Endothelial cell (in vitro differentiated cells): Measurements from ENCODE around the gene KCNAB2. TPM values are rescaled to one million over a fixed set of nuclear protein-coding genes. Genes with fewer than 3 reads are reported as not detected.

ENCODE experiments used
- DNase-seq: peaks from one replicate; pipeline ENCODE4 v3.0.0; 2021; ENCODE audit warnings: low spot score
- H3K27ac Mint-ChIP-seq: one replicate; pipeline ENCODE4 v1.8.0; 2021; ENCODE audit warnings: mixed read lengths, inconsistent platforms; ENCODE audit not compliant: unreplicated experiment
- H3K27me3 Mint-ChIP-seq: one replicate; pipeline ENCODE4 v1.8.0; 2021; ENCODE audit warnings: mild to moderate bottlenecking, moderate library complexity, mixed read lengths, inconsistent platforms; ENCODE audit not compliant: unreplicated experiment
- H3K36me3 Mint-ChIP-seq: one replicate; pipeline ENCODE4 v1.8.0; 2021; ENCODE audit warnings: mild to moderate bottlenecking, low read depth, mixed read lengths, inconsistent platforms; ENCODE audit not compliant: unreplicated experiment
- H3K4me1 Mint-ChIP-seq: one replicate; pipeline ENCODE4 v1.8.0; 2021; ENCODE audit warnings: mild to moderate bottlenecking, mixed read lengths, inconsistent platforms; ENCODE audit not compliant: unreplicated experiment
- H3K4me3 Mint-ChIP-seq: one replicate; pipeline ENCODE4 v1.8.0; 2021; ENCODE audit warnings: mild to moderate bottlenecking, mixed read lengths, inconsistent platforms; ENCODE audit not compliant: unreplicated experiment
- H3K9me3 Mint-ChIP-seq: one replicate; pipeline ENCODE4 v1.8.0; 2021; ENCODE audit warnings: mixed read lengths, inconsistent platforms; ENCODE audit not compliant: unreplicated experiment
- CTCF ChIP-seq: fragments of 200-600 bp; sonication (generic); IDR thresholded peaks from one replicate; pipeline ENCODE4 v1.5.0; 2021; ENCODE audit warnings: antibody characterized with exemption; ENCODE audit not compliant: unreplicated experiment
- total RNA-seq: library from RNA; stranded (reverse); fragmentation: NEBNext Ultra II Directional; extraction: Animal tissue kit (Norgen Biotek cat#: 25700); gene quantifications from one replicate; pipeline ENCODE4 v1.2.1, GENCODE V29; 2021; ENCODE audit not compliant: unreplicated experiment

The KCNAB2 gene
- total RNA-seq, 1 donor from 2014 or later: 4.1 TPM

DNA sequence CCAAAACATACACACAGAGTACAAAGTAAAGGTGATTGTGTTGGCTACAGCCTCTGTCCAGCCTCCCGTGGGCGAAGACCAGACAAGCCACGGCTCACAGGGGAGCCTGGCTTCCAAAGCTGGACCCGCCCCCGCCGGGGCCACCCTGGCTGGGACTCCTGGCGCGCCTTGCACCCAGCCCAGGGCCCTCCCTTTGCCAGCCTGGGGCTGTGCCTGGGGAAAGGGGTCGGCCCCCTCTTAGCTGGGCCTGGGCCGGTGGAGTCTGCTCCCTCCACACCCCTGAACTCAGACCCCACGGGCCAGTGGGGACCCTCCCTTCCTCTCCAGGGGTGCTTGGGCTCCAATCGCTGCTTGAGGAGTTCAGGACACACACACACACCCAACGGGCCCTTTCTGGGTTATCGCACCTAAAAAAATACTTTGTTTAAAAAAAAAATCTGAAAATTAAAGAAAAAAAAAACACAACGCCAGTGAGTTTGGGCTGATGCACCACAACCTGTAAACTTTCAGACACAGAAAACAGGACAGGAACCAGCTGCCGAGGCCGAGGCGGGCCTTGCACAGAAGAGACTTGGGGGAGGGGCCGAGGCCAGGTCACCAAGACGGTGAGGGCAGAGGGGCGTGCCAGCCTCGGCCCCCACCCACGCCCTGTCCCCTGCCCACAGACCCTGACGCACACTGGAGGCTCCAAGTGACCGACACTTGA lies 56.3 kb downstream of the KCNAB2 start:
- DNase-seq: no peak
- no peaks in the 10 kb centered on the region for H3K4me1 Mint-ChIP-seq
- H3K36me3 Mint-ChIP-seq: peaks cover 4% of the 10 kb centered on the region
- no peaks in the 10 kb centered on the region for H3K9me3 Mint-ChIP-seq
- H3K27me3 Mint-ChIP-seq: peaks cover 10% of the 10 kb centered on the region
- H3K4me3 Mint-ChIP-seq: no peak overlapping the region
- no peak for TF ChIP-seq CTCF
- no peak overlapping the region for H3K27ac Mint-ChIP-seq

DNA sequence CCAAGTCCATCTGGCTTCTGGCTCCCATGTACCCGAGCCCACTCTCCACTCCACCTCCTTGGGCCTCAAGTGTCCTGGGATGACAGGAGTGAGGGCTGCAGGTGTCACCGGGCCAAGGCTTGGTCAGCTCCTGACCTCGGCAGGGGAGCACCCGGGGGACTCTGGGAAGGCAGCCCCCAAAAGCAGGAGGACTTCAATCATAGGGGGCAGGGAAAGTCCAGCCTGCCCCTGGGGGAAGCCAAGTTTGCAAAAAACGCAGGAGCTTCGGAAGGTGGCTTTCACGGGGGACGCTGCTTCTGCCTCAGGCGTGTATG lies 56.8 kb downstream of the KCNAB2 start:
- Mint-ChIP-seq H3K27me3 (peaks cover 6% of the 10 kb centered on the region), H3K4me1 (no peaks in the 10 kb centered on the region), H3K9me3 (no peaks in the 10 kb centered on the region), H3K27ac (no peak overlapping the region), H3K36me3 (peaks cover 3% of the 10 kb centered on the region), H3K4me3 (no peak overlapping the region)
- DNase-seq: no peak
- no peak for TF ChIP-seq CTCF

- Mint-ChIP-seq H3K27me3 (peaks cover 3% of the 10 kb centered on the region), H3K36me3 (no peaks in the 10 kb centered on the region), H3K4me1 (no peaks in the 10 kb centered on the region), H3K4me3 (no peak overlapping the region), H3K9me3 (no peaks in the 10 kb centered on the region), H3K27ac (no peak overlapping the region)
- TF ChIP-seq CTCF: no peak
- no peak for DNase-seq
These were observed 57.6 kb downstream of the KCNAB2 start for GRCh38 chr1:6103111-6103853.

DNA sequence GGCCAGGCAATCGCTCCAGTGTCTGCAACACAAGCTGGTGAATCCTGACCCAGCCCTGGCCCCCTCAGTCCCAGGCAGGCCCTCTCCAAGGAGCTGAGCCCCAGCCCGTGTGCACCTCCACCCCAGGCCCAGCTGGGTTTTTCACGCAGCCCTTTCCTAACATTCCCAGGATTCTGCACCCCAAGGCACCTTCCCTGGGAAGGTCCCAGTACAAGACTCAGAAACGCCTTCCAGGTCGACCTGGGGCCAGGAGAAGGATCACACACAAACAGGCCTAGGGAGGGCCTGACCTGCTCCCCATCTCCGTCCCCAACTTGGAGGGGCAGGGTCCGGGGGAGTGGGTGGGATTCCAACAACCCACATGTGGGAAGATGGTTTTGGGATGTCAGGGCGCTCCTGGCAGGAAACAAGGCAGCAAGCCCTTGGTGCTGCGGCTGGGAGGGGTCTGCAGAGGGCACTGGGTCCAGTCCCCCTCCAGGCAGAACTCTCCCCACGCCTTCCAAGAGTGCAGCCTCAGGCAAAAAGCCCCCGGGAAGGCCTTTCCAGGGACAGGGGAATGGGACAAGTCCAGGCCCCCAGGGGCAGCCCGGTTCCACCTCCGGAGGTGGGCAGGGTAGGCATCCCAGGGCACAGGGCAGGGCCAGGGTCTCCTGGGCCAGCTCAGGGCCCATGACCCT lies 58.3 kb downstream of the KCNAB2 start:
- DNase-seq: no peak
- H3K4me3 Mint-ChIP-seq: no peak overlapping the region
- TF ChIP-seq CTCF: no peak
- H3K4me1 Mint-ChIP-seq: no peaks in the 10 kb centered on the region
- no peaks in the 10 kb centered on the region for H3K9me3 Mint-ChIP-seq
- no peaks in the 10 kb centered on the region for H3K36me3 Mint-ChIP-seq
- H3K27ac Mint-ChIP-seq: no peak overlapping the region
- peaks cover 8% of the 10 kb centered on the region for H3K27me3 Mint-ChIP-seq

- no peak for DNase-seq
- Mint-ChIP-seq H3K4me1 (no peaks in the 10 kb centered on the region), H3K9me3 (no peaks in the 10 kb centered on the region), H3K4me3 (no peak overlapping the region), H3K27me3 (peaks cover 8% of the 10 kb centered on the region), H3K36me3 (no peaks in the 10 kb centered on the region), H3K27ac (no peak overlapping the region)
- TF ChIP-seq CTCF: no peak
These were observed 58.9 kb downstream of the KCNAB2 start for GRCh38 chr1:6104631-6105030.
